ENCODE measurements around the gene EXO1. TPM values are rescaled to one million over a fixed set of nuclear protein-coding genes. Genes with fewer than 3 reads are reported as not detected.
A peak's percentile ranks its signal among the peaks of the same experiment; 100 is the strongest.
"Not testable (repeated sequence)": the region's sequence is repeated elsewhere in the genome, so short reads cannot be mapped to it uniquely, and the experiment has no call there.

Gene EXO1
- total and polyA plus RNA-seq, 9 donors, result 0.12 to 1.3 (median 0.63) TPM

DNA sequence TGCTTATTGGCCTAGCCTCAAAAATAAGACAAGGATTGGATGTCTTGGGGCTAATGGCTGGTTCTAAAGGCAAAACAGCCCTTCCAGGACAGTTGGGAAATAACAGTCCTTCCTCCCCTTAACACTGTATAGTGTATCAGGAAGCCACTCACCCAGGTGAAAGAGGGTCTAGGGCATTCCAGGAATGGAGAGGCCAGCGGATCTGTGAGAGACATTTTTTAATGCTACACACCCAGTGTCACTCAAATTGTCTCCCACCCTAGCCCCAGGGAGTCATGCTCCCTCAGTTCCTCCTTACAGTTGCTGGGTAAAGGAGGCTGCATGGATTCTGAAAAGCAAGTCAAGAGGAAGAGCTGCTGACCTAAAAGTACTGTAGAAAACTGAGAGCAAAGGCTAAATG, 24.1 kb upstream of the EXO1 start:
- no peak overlapping the region for H3K4me3 ChIP-seq
- WGBS, 3 donors, result 94 to 100% (median 100%) methylated on average over 1 of the region's 1 CpG
- H3K9me3 ChIP-seq, result no peaks in the 10 kb centered on the region
- intact Hi-C loops (cut with DNase I), result no loop called here
- no peaks in the 10 kb centered on the region for H3K36me3 ChIP-seq
- H3K27me3 ChIP-seq, result no peaks in the 10 kb centered on the region
- no peak overlapping the region for H3K27ac ChIP-seq
- peaks cover 2% of the 10 kb centered on the region for H3K4me1 ChIP-seq (ENCODE audit: insufficient read depth)
- DNase-seq, result no peak
- TF ChIP-seq EP300 (IDR thresholded peaks at IDR 0.05) (no peak), POLR2A (IDR thresholded peaks at IDR 0.05) (no peak)
- TF ChIP-seq, protein P1, sequence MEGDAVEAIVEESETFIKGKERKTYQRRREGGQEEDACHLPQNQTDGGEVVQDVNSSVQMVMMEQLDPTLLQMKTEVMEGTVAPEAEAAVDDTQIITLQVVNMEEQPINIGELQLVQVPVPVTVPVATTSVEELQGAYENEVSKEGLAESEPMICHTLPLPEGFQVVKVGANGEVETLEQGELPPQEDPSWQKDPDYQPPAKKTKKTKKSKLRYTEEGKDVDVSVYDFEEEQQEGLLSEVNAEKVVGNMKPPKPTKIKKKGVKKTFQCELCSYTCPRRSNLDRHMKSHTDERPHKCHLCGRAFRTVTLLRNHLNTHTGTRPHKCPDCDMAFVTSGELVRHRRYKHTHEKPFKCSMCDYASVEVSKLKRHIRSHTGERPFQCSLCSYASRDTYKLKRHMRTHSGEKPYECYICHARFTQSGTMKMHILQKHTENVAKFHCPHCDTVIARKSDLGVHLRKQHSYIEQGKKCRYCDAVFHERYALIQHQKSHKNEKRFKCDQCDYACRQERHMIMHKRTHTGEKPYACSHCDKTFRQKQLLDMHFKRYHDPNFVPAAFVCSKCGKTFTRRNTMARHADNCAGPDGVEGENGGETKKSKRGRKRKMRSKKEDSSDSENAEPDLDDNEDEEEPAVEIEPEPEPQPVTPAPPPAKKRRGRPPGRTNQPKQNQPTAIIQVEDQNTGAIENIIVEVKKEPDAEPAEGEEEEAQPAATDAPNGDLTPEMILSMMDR (IDR thresholded peaks at IDR 0.05), result no peak

DNA sequence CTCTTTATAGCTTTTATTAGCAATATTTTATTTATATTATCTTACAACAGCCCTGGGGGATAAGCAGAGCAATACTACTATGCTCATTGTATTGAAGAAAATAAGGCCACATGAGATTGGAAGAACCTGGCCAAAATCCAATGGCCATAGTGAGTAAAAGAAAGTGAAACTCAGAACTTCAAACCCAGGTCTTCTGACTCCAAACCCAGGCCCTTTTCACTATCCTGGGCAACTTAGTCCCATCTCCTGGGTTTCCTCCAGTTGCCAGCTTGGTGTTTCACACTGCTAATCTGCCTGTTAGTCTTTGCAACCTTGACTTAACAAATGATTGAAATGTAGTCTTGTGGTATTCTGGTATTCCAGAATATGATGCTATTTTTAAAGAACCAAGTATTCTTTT, 22.4 kb upstream of the EXO1 start:
- H3K27me3 ChIP-seq, result no peaks in the 10 kb centered on the region
- H3K4me1 ChIP-seq (ENCODE audit: insufficient read depth), result peaks cover 2% of the 10 kb centered on the region
- TF ChIP-seq, protein P1 (IDR thresholded peaks at IDR 0.05), result no peak
- no peak for TF ChIP-seq EP300 (IDR thresholded peaks at IDR 0.05)
- TF ChIP-seq POLR2A (IDR thresholded peaks at IDR 0.05), result no peak
- no peak overlapping the region for H3K4me3 ChIP-seq
- no peak for DNase-seq
- intact Hi-C loops (cut with DNase I), result no loop called here
- H3K36me3 ChIP-seq, result no peaks in the 10 kb centered on the region
- H3K9me3 ChIP-seq, result no peaks in the 10 kb centered on the region
- no peak overlapping the region for H3K27ac ChIP-seq

DNA sequence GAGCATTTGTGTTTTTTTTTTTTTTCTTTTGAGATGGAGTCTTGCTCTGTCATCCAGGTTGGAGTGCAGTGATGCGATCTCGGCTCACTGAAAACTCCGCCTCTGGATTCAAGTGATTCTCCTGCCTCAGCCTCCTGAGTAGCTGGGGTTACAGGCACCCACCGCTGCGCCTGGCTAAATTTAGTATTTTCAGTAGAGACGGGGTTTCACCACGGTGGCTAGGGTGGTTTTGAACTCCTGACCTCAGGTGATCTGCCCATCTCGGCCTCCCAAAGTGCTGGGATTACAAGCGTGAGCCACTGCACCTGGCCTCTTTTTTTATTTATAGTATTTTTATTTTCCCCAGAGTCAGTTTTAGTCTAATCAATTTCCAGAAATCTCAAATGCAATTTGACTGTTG, 21.4 kb upstream of the EXO1 start:
- DNase-seq; intact Hi-C loops (cut with DNase I); H3K4me1 ChIP-seq (ENCODE audit: insufficient read depth); H3K4me3 ChIP-seq; H3K27me3 ChIP-seq; H3K27ac ChIP-seq; H3K36me3 ChIP-seq; H3K9me3 ChIP-seq: not testable (repeated sequence)
- WGBS, 3 donors, result 93 to 97% (median 96%) methylated on average over 9 of the region's 9 CpGs

DNA sequence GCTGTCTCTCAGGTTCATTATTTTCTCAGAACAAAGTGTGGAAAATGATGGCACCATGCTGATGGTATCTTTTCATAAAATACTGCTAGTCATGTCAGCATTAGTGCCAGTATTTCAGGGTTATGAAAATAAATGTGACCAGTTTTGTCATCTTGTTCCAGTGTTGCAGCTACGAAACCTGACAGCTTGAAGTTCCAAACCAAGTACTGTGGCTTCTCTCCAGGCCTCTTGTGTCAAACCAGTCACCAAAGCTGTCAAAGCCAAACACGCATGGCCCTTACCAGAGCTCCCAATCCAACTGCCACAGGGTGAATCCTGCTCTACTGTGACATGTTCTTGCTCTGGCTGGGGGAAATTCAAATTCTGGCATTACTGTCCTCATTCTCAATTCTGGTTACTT, 20.7 kb upstream of the EXO1 start:
- H3K4me1 ChIP-seq (ENCODE audit: insufficient read depth), result peaks cover 2% of the 10 kb centered on the region
- WGBS, 3 donors, result 85 to 96% (median 95%) methylated on average over 2 of the region's 2 CpGs
- TF ChIP-seq POLR2A (IDR thresholded peaks at IDR 0.05) (no peak), EP300 (IDR thresholded peaks at IDR 0.05) (no peak)
- TF ChIP-seq, protein P1 (IDR thresholded peaks at IDR 0.05), result no peak
- H3K36me3 ChIP-seq, result no peaks in the 10 kb centered on the region
- H3K4me3 ChIP-seq, result no peak overlapping the region
- no peak for DNase-seq
- intact Hi-C loops (cut with DNase I), result no loop called here
- no peak overlapping the region for H3K27ac ChIP-seq
- no peaks in the 10 kb centered on the region for H3K9me3 ChIP-seq
- no peaks in the 10 kb centered on the region for H3K27me3 ChIP-seq

DNA sequence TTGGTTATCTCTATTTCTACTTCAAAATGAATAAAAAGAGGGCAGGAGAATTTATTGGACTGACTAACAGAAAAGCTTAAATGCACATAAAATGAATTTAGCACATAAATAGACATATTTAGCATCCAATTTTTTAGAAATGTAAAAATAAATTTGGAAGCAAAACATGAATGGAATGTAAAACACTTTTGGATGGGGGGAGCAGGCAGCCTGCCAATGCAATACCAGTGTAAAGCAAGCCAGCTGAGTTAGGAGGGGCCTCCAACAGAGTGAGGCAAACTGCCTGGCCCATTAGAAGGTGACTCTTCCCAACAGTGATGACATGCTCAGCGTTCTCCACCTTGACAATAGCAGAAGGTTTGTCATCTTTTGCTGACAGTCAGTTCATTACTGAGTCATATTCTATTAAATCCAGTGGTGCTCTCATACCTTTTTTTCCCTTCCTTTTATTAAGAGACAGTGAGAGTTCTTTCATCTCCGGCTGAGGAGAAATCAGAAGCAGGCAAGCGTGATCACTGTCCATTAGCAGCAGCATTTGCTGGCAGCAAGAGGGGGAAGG, 19.5 kb upstream of the EXO1 start:
- intact Hi-C loops (cut with DNase I), result no loop called here
- H3K36me3 ChIP-seq, result no peaks in the 10 kb centered on the region
- WGBS, 3 donors, result 25 to 34% (median 33%) methylated on average over 3 of the region's 3 CpGs
- H3K4me3 ChIP-seq, result no peak overlapping the region
- no peak overlapping the region for H3K27ac ChIP-seq
- no peaks in the 10 kb centered on the region for H3K27me3 ChIP-seq
- TF ChIP-seq POLR2A (IDR thresholded peaks at IDR 0.05) (no peak), EP300 (IDR thresholded peaks at IDR 0.05) (no peak)
- TF ChIP-seq, protein P1 (IDR thresholded peaks at IDR 0.05), result no peak
- DNase-seq, result peak in 2 of 5 donors; percentile 26 to 41
- no peaks in the 10 kb centered on the region for H3K9me3 ChIP-seq
- H3K4me1 ChIP-seq (ENCODE audit: insufficient read depth), result peaks cover 2% of the 10 kb centered on the region

All from ovary (tissue), 9 donors.